HEK293 (cell line): ENCODE results near the gene VSTM2L.

Source experiments
- TRIM28 ChIP-seq: IDR thresholded peaks from 2 replicates; pipeline ENCODE4 v1.6.1; 2011; ENCODE audit warnings: low read length, control low read depth, borderline replicate concordance
- ZBTB7A ChIP-seq: fragments of 450-650 bp; formaldehyde crosslinking; IDR thresholded peaks from 2 replicates; pipeline ENCODE4 v1.5.1; 2016; ENCODE audit warnings: low read depth, missing biosample characterization, missing genetic modification characterization
- ZNF501 ChIP-seq: fragments of 450-650 bp; formaldehyde crosslinking; IDR thresholded peaks from 2 replicates; pipeline ENCODE4 v1.5.1; 2016; ENCODE audit warnings: missing biosample characterization, missing genetic modification characterization
- TF ChIP-seq, protein P1 (sequence below): fragments of 450-650 bp; formaldehyde crosslinking; IDR thresholded peaks from 2 replicates; pipeline ENCODE4 v1.5.1; 2016; ENCODE audit warnings: missing biosample characterization, missing genetic modification characterization
- TF ChIP-seq, protein P2 (sequence below): fragments of 450-650 bp; formaldehyde crosslinking; IDR thresholded peaks from 2 replicates; pipeline ENCODE4 v1.5.1; 2017; ENCODE audit warnings: missing biosample characterization, missing genetic modification characterization
- TF ChIP-seq, protein P3 (sequence below): fragments of 450-650 bp; formaldehyde crosslinking; IDR thresholded peaks from 2 replicates; pipeline ENCODE4 v1.5.1; 2016; ENCODE audit warnings: missing biosample characterization, missing genetic modification characterization
- TF ChIP-seq, protein P4 (sequence below): fragments of 450-650 bp; formaldehyde crosslinking; conservative IDR thresholded peaks from 2 replicates; pipeline ENCODE4 v1.5.1; 2016; ENCODE audit warnings: low read depth, missing biosample characterization, missing genetic modification characterization

DNA sequence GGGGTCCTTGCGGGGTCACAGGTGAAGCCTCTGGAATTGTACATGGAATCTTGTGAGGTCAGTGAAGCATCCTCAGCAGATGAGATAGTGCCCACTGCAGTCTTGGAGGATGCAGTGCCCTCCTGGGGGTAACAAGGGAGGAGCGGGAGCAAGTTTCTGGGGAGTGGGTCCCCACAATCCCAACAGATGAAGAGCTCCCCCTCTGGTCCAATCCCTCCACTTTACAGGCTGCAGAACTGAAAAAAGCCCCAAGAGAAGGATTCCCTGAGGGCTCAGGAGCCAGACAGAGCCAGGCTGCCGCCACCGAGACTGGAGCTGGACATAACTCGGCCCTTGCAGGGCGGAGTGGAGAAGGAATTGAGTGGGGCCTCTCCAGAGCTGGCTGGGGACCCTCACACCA, 77.9 kb downstream of the VSTM2L start:
- TF ChIP-seq, protein P1, sequence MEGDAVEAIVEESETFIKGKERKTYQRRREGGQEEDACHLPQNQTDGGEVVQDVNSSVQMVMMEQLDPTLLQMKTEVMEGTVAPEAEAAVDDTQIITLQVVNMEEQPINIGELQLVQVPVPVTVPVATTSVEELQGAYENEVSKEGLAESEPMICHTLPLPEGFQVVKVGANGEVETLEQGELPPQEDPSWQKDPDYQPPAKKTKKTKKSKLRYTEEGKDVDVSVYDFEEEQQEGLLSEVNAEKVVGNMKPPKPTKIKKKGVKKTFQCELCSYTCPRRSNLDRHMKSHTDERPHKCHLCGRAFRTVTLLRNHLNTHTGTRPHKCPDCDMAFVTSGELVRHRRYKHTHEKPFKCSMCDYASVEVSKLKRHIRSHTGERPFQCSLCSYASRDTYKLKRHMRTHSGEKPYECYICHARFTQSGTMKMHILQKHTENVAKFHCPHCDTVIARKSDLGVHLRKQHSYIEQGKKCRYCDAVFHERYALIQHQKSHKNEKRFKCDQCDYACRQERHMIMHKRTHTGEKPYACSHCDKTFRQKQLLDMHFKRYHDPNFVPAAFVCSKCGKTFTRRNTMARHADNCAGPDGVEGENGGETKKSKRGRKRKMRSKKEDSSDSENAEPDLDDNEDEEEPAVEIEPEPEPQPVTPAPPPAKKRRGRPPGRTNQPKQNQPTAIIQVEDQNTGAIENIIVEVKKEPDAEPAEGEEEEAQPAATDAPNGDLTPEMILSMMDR: no peak
- TF ChIP-seq, protein P2, sequence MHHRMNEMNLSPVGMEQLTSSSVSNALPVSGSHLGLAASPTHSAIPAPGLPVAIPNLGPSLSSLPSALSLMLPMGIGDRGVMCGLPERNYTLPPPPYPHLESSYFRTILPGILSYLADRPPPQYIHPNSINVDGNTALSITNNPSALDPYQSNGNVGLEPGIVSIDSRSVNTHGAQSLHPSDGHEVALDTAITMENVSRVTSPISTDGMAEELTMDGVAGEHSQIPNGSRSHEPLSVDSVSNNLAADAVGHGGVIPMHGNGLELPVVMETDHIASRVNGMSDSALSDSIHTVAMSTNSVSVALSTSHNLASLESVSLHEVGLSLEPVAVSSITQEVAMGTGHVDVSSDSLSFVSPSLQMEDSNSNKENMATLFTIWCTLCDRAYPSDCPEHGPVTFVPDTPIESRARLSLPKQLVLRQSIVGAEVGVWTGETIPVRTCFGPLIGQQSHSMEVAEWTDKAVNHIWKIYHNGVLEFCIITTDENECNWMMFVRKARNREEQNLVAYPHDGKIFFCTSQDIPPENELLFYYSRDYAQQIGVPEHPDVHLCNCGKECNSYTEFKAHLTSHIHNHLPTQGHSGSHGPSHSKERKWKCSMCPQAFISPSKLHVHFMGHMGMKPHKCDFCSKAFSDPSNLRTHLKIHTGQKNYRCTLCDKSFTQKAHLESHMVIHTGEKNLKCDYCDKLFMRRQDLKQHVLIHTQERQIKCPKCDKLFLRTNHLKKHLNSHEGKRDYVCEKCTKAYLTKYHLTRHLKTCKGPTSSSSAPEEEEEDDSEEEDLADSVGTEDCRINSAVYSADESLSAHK (tag by site-specific recombination): no peak
- TF ChIP-seq, protein P3, sequence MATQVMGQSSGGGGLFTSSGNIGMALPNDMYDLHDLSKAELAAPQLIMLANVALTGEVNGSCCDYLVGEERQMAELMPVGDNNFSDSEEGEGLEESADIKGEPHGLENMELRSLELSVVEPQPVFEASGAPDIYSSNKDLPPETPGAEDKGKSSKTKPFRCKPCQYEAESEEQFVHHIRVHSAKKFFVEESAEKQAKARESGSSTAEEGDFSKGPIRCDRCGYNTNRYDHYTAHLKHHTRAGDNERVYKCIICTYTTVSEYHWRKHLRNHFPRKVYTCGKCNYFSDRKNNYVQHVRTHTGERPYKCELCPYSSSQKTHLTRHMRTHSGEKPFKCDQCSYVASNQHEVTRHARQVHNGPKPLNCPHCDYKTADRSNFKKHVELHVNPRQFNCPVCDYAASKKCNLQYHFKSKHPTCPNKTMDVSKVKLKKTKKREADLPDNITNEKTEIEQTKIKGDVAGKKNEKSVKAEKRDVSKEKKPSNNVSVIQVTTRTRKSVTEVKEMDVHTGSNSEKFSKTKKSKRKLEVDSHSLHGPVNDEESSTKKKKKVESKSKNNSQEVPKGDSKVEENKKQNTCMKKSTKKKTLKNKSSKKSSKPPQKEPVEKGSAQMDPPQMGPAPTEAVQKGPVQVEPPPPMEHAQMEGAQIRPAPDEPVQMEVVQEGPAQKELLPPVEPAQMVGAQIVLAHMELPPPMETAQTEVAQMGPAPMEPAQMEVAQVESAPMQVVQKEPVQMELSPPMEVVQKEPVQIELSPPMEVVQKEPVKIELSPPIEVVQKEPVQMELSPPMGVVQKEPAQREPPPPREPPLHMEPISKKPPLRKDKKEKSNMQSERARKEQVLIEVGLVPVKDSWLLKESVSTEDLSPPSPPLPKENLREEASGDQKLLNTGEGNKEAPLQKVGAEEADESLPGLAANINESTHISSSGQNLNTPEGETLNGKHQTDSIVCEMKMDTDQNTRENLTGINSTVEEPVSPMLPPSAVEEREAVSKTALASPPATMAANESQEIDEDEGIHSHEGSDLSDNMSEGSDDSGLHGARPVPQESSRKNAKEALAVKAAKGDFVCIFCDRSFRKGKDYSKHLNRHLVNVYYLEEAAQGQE (tag by site-specific recombination): no peak
- no peak for TF ChIP-seq TRIM28
- TF ChIP-seq, protein P4, sequence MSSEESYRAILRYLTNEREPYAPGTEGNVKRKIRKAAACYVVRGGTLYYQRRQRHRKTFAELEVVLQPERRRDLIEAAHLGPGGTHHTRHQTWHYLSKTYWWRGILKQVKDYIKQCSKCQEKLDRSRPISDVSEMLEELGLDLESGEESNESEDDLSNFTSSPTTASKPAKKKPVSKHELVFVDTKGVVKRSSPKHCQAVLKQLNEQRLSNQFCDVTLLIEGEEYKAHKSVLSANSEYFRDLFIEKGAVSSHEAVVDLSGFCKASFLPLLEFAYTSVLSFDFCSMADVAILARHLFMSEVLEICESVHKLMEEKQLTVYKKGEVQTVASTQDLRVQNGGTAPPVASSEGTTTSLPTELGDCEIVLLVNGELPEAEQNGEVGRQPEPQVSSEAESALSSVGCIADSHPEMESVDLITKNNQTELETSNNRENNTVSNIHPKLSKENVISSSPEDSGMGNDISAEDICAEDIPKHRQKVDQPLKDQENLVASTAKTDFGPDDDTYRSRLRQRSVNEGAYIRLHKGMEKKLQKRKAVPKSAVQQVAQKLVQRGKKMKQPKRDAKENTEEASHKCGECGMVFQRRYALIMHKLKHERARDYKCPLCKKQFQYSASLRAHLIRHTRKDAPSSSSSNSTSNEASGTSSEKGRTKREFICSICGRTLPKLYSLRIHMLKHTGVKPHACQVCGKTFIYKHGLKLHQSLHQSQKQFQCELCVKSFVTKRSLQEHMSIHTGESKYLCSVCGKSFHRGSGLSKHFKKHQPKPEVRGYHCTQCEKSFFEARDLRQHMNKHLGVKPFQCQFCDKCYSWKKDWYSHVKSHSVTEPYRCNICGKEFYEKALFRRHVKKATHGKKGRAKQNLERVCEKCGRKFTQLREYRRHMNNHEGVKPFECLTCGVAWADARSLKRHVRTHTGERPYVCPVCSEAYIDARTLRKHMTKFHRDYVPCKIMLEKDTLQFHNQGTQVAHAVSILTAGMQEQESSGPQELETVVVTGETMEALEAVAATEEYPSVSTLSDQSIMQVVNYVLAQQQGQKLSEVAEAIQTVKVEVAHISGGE (tag by site-specific recombination): no peak
- TF ChIP-seq ZBTB7A: no peak
- TF ChIP-seq ZNF501 (tag by site-specific recombination): no peak
